SU-DHL-6 (cell line): Measurements from ENCODE around the gene EML4.
"Not testable (repeated sequence)": the region's sequence is repeated elsewhere in the genome, so short reads cannot be mapped to it uniquely, and the experiment has no call there.

Experiments used
- H2AFZ ChIP-seq: fragments of 200-600 bp; sonication (generic); 2 replicates; pipeline ENCODE4 v1.6.1; 2014; ENCODE audit warnings: low read depth, mild to moderate bottlenecking, moderate library complexity, mixed read lengths, antibody characterized with exemption, low read length; ENCODE audit not compliant: severe bottlenecking
- H3F3A ChIP-seq: fragments of 200-600 bp; shearing (Covaris generic); 2 replicates; pipeline ENCODE4 v1.6.0; 2016; ENCODE audit warnings: antibody characterized with exemption, mild to moderate bottlenecking; ENCODE audit not compliant: insufficient read depth
- H3K27ac ChIP-seq: fragments of 200-600 bp; sonication (generic); 2 replicates; pipeline ENCODE4 v1.5.1; 2016; ENCODE audit warnings: low read depth, mild to moderate bottlenecking, low read length, moderate library complexity, mixed read lengths
- H3K27me3 ChIP-seq: fragments of 200-600 bp; sonication (generic), shearing (Covaris generic); 2 replicates; pipeline ENCODE4 v1.6.0; 2014; ENCODE audit warnings: mild to moderate bottlenecking, low read length
- H3K36me3 ChIP-seq: fragments of 200-600 bp; sonication (generic); 2 replicates; pipeline ENCODE4 v1.6.1; 2014; ENCODE audit warnings: mild to moderate bottlenecking, low read length, mixed read lengths
- H3K4me2 ChIP-seq: fragments of 300-600, 200-600 bp; shearing (Covaris generic), sonication (generic); 2 replicates; pipeline ENCODE4 v1.6.0; 2014; ENCODE audit warnings: low read length, low read depth, mild to moderate bottlenecking; ENCODE audit not compliant: poor library complexity, severe bottlenecking
- H3K4me3 ChIP-seq: fragments of 200-600 bp; sonication (generic); 2 replicates; pipeline ENCODE4 v1.5.1; 2014; ENCODE audit warnings: antibody characterized with exemption, low read length, mild to moderate bottlenecking, mixed read lengths; ENCODE audit not compliant: insufficient read depth, poor library complexity, severe bottlenecking
- H3K79me2 ChIP-seq: fragments of 200-600 bp; sonication (generic); 2 replicates; pipeline ENCODE4 v1.6.1; 2014; ENCODE audit warnings: mild to moderate bottlenecking, low read length, moderate library complexity; ENCODE audit not compliant: insufficient read depth
- H3K9ac ChIP-seq: fragments of 200-600 bp; sonication (generic); 2 replicates; pipeline ENCODE4 v1.7.0; 2014; ENCODE audit warnings: mild to moderate bottlenecking, low read length
- H3K9me2 ChIP-seq: fragments of 200-600 bp; sonication (generic); replicated peaks from 2 replicates; pipeline ENCODE4 v1.6.1; 2014; ENCODE audit warnings: low read length; ENCODE audit not compliant: insufficient read depth
- H3K9me3 ChIP-seq: fragments of 200-600 bp; sonication (generic); 2 replicates; pipeline ENCODE4 v1.6.1; 2014; ENCODE audit warnings: low read length, mixed read lengths; ENCODE audit not compliant: insufficient read depth
- H4K20me1 ChIP-seq: fragments of 200-600 bp; sonication (generic); 2 replicates; pipeline ENCODE4 v1.6.1; 2014; ENCODE audit warnings: low read depth, mild to moderate bottlenecking, antibody characterized with exemption, low read length, moderate library complexity, mixed read lengths
- EZH2phosphoT487 ChIP-seq: fragments of 200-600 bp; sonication (generic), shearing (Covaris generic); conservative IDR thresholded peaks from 2 replicates; pipeline ENCODE4 v1.6.1; 2018; ENCODE audit warnings: mild to moderate bottlenecking, antibody characterized with exemption, low read length, moderate library complexity, mixed read lengths
- TF ChIP-seq, protein P1 (sequence below): fragments of 200-600 bp; sonication (generic); IDR thresholded peaks from one replicate; pipeline ENCODE4 v1.5.1; 2017; ENCODE audit warnings: antibody characterized with exemption, mild to moderate bottlenecking, low read length, moderate library complexity; ENCODE audit not compliant: insufficient read depth, poor library complexity, severe bottlenecking

The EML4 gene

DNA sequence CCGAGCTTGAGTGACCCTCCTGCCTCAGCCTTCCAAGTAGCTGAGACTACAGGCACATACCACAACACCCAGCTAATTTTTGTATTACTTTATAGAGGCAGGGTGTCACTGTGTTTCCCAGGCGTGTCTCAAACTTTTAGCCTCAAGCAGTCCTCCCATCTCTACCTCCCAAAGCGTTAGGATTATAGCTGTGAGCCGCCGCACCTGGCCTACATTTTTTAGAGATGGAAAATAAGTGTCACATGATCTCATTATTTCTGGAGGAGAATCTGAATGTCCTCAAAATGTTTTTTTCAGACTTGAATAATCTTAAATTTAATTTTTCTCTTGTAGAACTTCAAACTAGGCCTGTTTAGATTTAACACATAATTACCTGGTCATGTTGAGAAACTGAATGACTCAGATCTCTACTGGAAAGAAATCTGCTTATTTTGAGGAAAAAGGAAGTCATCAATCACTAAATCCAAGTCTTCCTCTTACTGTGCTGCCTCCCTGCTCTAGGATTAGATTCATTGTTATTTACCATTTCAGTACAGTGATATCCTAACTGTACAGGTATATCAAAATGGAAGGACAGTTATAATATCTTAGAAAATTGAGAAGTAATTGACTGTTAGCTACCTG is 99.5 kb downstream of the EML4 start:
- H3K27ac ChIP-seq = no peak overlapping the region
- H2AFZ ChIP-seq = no peak overlapping the region
- H3F3A ChIP-seq = no peaks in the 10 kb centered on the region
- H3K79me2 ChIP-seq = no peaks in the 10 kb centered on the region
- TF ChIP-seq EZH2phosphoT487 = no peak
- TF ChIP-seq, protein P1, sequence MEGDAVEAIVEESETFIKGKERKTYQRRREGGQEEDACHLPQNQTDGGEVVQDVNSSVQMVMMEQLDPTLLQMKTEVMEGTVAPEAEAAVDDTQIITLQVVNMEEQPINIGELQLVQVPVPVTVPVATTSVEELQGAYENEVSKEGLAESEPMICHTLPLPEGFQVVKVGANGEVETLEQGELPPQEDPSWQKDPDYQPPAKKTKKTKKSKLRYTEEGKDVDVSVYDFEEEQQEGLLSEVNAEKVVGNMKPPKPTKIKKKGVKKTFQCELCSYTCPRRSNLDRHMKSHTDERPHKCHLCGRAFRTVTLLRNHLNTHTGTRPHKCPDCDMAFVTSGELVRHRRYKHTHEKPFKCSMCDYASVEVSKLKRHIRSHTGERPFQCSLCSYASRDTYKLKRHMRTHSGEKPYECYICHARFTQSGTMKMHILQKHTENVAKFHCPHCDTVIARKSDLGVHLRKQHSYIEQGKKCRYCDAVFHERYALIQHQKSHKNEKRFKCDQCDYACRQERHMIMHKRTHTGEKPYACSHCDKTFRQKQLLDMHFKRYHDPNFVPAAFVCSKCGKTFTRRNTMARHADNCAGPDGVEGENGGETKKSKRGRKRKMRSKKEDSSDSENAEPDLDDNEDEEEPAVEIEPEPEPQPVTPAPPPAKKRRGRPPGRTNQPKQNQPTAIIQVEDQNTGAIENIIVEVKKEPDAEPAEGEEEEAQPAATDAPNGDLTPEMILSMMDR = no peak
- H4K20me1 ChIP-seq = no peaks in the 10 kb centered on the region
- H3K9ac ChIP-seq = no peak overlapping the region
- H3K4me3 ChIP-seq = no peak overlapping the region
- no peak overlapping the region for H3K4me2 ChIP-seq
- no peaks in the 10 kb centered on the region for H3K27me3 ChIP-seq
- H3K9me2 ChIP-seq = no peaks in the 10 kb centered on the region
- no peaks in the 10 kb centered on the region for H3K36me3 ChIP-seq
- H3K9me3 ChIP-seq = no peaks in the 10 kb centered on the region

DNA sequence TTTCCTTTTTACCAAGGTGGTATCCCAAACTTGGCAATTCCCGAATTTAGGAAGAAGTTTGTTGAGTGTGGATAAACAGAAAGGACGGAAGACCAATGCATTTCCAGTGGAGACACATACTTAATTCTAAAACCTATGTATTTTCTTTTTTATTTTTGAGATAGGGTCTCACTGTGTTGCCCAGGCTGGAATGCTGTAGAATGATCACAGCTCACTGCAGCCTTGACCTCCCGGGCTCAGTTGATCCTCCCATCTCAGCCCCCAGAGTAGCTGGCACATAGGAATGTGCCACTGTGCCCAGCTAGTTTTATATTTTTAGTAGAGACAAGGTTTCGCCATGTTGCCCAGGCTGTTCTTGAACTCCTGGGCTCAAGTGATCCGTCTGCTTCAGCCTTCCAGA is 101.6 kb downstream of the EML4 start:
- Histone ChIP-seq H3K4me2 (no peak overlapping the region), H3K27me3 (no peaks in the 10 kb centered on the region), H3K36me3 (0 out of 2 replicates have a peak, but pooled peaks cover 4% of the 10 kb centered on the region)

DNA sequence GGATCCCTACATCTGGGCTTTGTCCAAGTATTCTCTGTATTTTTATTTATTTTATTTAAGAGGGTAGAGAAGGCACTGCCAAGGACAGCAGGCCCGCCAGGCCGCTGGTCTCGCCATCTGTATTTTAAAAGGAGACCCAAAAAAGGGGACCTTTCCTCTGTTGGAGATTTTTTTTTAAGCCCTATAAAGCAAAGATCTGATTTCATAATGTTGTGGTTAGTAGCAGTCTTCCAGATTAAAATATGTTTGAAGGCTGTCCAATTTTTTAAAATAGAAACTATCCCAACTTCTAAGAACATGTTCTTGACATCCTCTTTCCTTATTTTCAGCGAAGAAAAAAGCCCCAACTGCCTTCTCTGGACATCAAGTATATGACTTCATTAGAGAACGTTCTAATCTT is 102.1 kb downstream of the EML4 start:
- H3F3A ChIP-seq, H3K36me3 ChIP-seq, H3K4me3 ChIP-seq, H3K9me3 ChIP-seq, H3K27ac ChIP-seq, H3K9ac ChIP-seq, H3K4me2 ChIP-seq, H3K9me2 ChIP-seq, H2AFZ ChIP-seq, H3K27me3 ChIP-seq, H3K79me2 ChIP-seq, H4K20me1 ChIP-seq: not testable (repeated sequence)

More for the DNA sequence above, 101.6 kb downstream of the EML4 start:
- Histone ChIP-seq H3K27ac (no peak overlapping the region), H3K4me3 (no peak overlapping the region), H3F3A (no peaks in the 10 kb centered on the region), H4K20me1 (no peaks in the 10 kb centered on the region), H3K79me2 (no peaks in the 10 kb centered on the region), H2AFZ (no peak overlapping the region), H3K9me3 (no peaks in the 10 kb centered on the region), H3K9ac (no peak overlapping the region), H3K9me2 (no peaks in the 10 kb centered on the region)
- no peak for TF ChIP-seq EZH2phosphoT487

DNA sequence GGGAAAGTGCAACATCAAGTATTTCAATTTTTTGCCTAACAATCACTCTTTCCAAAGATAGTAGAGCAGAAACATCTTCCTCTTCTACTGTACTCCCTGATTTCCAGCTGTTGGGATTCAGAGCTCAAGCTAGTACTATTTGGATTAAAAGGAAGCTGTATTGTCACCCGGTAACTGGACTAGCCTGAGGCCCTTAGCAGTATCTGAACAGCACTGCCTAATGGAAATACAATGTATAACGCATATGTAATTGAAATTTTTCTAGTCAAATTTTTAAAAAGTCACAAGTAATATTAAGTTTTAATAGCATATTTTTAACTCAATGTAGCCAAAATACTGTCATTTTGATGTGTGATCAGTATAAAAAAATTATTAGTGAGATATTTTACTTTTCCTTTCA is 105.7 kb downstream of the EML4 start:
- no peaks in the 10 kb centered on the region for H3K27me3 ChIP-seq
- TF ChIP-seq, protein P1 = no peak
- no peak for TF ChIP-seq EZH2phosphoT487

More for the DNA sequence above, 105.7 kb downstream of the EML4 start:
- H3K36me3 ChIP-seq = 0 out of 2 replicates have a peak, but pooled peaks cover 4% of the 10 kb centered on the region
- H3K79me2 ChIP-seq = no peaks in the 10 kb centered on the region
- H4K20me1 ChIP-seq = no peaks in the 10 kb centered on the region
- no peaks in the 10 kb centered on the region for H3K9me3 ChIP-seq
- no peak overlapping the region for H2AFZ ChIP-seq
- H3K9ac ChIP-seq = no peak overlapping the region
- H3K4me3 ChIP-seq = no peak overlapping the region
- no peak overlapping the region for H3K27ac ChIP-seq
- H3K9me2 ChIP-seq = no peaks in the 10 kb centered on the region
- H3F3A ChIP-seq = no peaks in the 10 kb centered on the region
- H3K4me2 ChIP-seq = no peak overlapping the region
